Measurements from ENCODE around the gene PHKG2.

GRCh38 chr16:30794634-30795033, 46.4 kb downstream of the PHKG2 start:
- TF ChIP-seq CTCF (IDR thresholded peaks at IDR 0.05) (no peak), POLR2A (IDR thresholded peaks at IDR 0.05; ENCODE audit: low read depth) (no peak)

Measured in esophagus muscularis mucosa (tissue), 3 donors.